Esophagus squamous epithelium (tissue), 5 donors: ENCODE results near the gene LAG3. TPM values are rescaled to one million over a fixed set of nuclear protein-coding genes. Genes with fewer than 3 reads are reported as not detected.

Experiments used
- DNase-seq: peaks from one replicate; lab custom pipeline; 2025; lab: John Stamatoyannopoulos, UW
- H3K27ac ChIP-seq, 4 donors: fragments of 200-600 bp; sonication (generic); one replicate each; pipeline ENCODE4 v1.5.1; 2016 to 2019; ENCODE audit warnings: mild to moderate bottlenecking in 1 of 4
- H3K27me3 ChIP-seq, 4 donors: fragments of 200-600 bp; sonication (generic); 1 replicate in 3 of 4; 2 replicates in 1 of 4; pipeline versions ENCODE4 v1.5.1 to v1.6.0; 2017 to 2021; ENCODE audit warnings: antibody characterized with exemption in 1 of 4
- H3K36me3 ChIP-seq, 3 donors: fragments of 200-600 bp; sonication (generic); one replicate each; pipeline ENCODE4 v1.5.1; 2016 to 2019
- H3K4me1 ChIP-seq, 3 donors: fragments of 200-600 bp; sonication (generic); one replicate each; pipeline ENCODE4 v1.5.1; 2017 to 2019
- H3K4me3 ChIP-seq, 4 donors: fragments of 200-600 bp; sonication (generic); 1 replicate in 3 of 4; 2 replicates in 1 of 4; pipeline ENCODE4 v1.5.1; 2016 to 2019; ENCODE audit warnings: mild to moderate bottlenecking in 2 of 4, moderate library complexity in 1 of 4
- H3K9me3 ChIP-seq, 3 donors: fragments of 200-600 bp; sonication (generic); one replicate each; pipeline ENCODE4 v1.5.1; 2016 to 2019
- POLR2A ChIP-seq, 4 donors: fragments of 450-650 bp; IDR thresholded peaks; one replicate each; pipeline ENCODE4 v1.6.1; 2017; ENCODE audit warnings: antibody characterized with exemption in 4 of 4, mild to moderate bottlenecking in 4 of 4, moderate library complexity in 3 of 4
- WGBS, 2 donors: methylation state at CpG; one replicate each; pipeline ENCODE4 v1.1.5; 2018; 5-methylcytosine and 5-hydroxymethylcytosine counted together
- intact Hi-C: fragments of 100-400 bp; cut with DNase I; formaldehyde crosslinking; loops from one replicate; pipeline ENCODE4 v1.15.0; 2022
- total RNA-seq, 4 donors: library from RNA; depleted of rRNA; stranded (reverse); fragments of >200 nt; gene quantifications; one replicate each; pipeline ENCODE4 v1.1.0, GENCODE V29; 2016
- TF ChIP-seq, protein P1 (sequence below), 6 experiments: fragments of 450-650 bp in 4 of 6; fragments of 200-600 bp in 2 of 6; sonication (generic) in 2 of 6; IDR thresholded peaks; one replicate each; pipeline ENCODE4 v1.5.1; 2016 to 2019; ENCODE audit warnings: antibody characterized with exemption in 6 of 6, mild to moderate bottlenecking in 4 of 6, moderate library complexity in 4 of 6
- donor health status: DM: yes; HTN: yes; CAD: no.

The LAG3 gene
- total RNA-seq, 4 donors from 2014 or later, result 0.35 to 0.76 (median 0.50) TPM; not detected in 1

DNA sequence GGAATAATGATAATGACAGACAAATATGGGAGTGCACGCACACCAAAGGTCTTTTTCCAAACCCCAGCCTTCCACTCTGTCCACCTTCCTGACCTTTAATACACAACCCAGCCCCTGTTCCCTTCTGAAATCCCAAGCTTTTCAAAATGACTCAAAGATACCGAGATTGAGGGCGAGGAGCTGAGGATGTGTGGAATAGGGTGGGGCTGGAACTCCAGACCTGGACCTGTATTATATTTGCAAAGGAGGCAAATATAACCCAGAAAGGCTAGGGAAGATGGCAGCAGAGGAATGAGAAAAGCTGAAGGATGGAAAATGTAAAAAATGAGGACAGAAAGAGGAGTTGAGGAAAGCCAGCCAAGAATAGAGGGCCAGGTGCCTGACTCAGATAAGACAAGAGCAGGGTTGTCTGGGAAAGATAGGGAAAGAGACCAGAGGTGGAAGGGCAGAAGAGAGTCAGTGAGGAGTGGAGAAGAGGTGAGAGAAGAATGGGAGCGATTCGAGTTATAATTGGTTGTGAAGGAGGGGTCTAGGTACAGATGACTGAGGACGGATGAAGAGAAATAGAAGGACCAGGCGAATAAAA lies 7.2 kb upstream of the LAG3 start:
- Histone ChIP-seq H3K36me3 (peaks cover 0 to 6% (median 4%) of the 10 kb centered on the region in 3 donors), H3K4me1 (peaks cover 38 to 66% (median 38%) of the 10 kb centered on the region in 3 donors), H3K27ac (peak overlapping the region; percentile 95 to 99 (median 98)), H3K9me3 (no peaks in the 10 kb centered on the region), H3K27me3 (no peaks in the 10 kb centered on the region), H3K4me3 (peak overlapping the region; percentile 73 to 85 (median 84))
- intact Hi-C loops, result no loop called here
- 16 to 20% methylated on average over 7 of the region's 7 CpGs for WGBS, 2 donors
- no peak for TF ChIP-seq POLR2A (IDR thresholded peaks at IDR 0.05)
- TF ChIP-seq, protein P1, sequence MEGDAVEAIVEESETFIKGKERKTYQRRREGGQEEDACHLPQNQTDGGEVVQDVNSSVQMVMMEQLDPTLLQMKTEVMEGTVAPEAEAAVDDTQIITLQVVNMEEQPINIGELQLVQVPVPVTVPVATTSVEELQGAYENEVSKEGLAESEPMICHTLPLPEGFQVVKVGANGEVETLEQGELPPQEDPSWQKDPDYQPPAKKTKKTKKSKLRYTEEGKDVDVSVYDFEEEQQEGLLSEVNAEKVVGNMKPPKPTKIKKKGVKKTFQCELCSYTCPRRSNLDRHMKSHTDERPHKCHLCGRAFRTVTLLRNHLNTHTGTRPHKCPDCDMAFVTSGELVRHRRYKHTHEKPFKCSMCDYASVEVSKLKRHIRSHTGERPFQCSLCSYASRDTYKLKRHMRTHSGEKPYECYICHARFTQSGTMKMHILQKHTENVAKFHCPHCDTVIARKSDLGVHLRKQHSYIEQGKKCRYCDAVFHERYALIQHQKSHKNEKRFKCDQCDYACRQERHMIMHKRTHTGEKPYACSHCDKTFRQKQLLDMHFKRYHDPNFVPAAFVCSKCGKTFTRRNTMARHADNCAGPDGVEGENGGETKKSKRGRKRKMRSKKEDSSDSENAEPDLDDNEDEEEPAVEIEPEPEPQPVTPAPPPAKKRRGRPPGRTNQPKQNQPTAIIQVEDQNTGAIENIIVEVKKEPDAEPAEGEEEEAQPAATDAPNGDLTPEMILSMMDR (IDR thresholded peaks at IDR 0.05), result no peak
- DNase-seq, result no peak

DNA sequence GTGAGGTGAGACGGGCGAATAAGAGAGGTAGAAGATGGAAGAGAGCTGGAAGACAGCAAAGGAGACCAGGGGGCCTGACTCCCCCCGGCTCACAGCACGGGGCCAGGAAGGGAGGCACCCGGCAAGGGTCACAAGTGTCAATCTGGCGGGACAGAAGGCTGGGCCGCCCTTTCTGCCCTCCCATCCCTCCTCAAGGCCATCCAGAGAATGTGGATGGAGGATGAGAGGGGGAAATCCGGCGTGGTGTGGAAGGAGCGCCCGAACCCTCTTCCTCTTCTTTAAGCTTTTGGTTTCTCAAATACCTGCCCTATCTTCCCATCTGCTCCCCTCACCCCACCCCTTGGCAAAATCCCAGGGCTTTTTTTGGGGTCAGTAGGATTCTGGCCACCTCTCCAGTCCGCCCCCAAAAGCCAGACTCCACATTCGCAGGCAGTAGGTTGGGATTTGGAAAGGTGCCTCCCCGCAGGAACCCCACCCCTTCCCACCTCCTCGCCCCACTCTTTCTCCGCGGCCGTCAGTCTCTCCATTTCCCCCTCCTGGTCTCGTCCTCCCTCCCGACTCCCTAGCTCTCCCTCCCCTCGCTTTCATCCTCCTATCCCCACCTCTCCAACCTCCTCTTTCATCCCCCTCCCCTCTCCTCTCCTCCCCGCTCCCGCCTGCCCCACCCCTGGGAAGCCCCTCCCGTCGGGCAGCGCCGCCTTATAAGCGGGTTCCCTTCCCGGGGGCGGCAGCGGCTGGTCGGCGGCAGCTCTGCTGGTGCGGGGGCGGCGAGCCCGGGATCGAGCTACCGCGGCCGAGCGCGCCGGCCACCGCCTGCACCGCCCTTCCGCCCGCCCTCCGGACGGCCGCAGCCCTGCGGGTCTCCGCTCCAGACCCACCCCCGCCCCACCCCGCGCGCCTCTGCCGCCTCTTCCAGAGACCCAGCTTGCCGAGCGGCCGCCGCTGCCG lies 6.4 kb upstream of the LAG3 start, which contains the start of gene PTMS:
PTMS (plus strand) TSS at position 730 of the 948 bp plus-strand sequence. CDS start 343 bp downstream, outside the sequence.
- H3K4me1 ChIP-seq, result peaks cover 41 to 74% (median 44%) of the 10 kb centered on the region in 3 donors
- H3K27ac ChIP-seq, result peak within 1 kb of the TSS; percentile 95 to 99 (median 98)
- peak in 2 of 4 donors; percentile 78 to 84 for TF ChIP-seq POLR2A (IDR thresholded peaks at IDR 0.05)
- TF ChIP-seq, protein P1 (IDR thresholded peaks at IDR 0.05), result peak in 1 of 6 experiments; percentile 4
- intact Hi-C loops, result no loop called here
- H3K4me3 ChIP-seq, result peak within 1 kb of the TSS; percentile 73 to 85 (median 84)
- no peaks in the 10 kb centered on the region for H3K27me3 ChIP-seq
- H3K36me3 ChIP-seq, result peaks cover 4 to 14% (median 4%) of the 10 kb centered on the region in 3 donors
- WGBS, 2 donors, result 4 to 6% methylated on average over 21 of the region's 63 CpGs
- H3K9me3 ChIP-seq, result no peaks in the 10 kb centered on the region
- DNase-seq, result no peak

DNA sequence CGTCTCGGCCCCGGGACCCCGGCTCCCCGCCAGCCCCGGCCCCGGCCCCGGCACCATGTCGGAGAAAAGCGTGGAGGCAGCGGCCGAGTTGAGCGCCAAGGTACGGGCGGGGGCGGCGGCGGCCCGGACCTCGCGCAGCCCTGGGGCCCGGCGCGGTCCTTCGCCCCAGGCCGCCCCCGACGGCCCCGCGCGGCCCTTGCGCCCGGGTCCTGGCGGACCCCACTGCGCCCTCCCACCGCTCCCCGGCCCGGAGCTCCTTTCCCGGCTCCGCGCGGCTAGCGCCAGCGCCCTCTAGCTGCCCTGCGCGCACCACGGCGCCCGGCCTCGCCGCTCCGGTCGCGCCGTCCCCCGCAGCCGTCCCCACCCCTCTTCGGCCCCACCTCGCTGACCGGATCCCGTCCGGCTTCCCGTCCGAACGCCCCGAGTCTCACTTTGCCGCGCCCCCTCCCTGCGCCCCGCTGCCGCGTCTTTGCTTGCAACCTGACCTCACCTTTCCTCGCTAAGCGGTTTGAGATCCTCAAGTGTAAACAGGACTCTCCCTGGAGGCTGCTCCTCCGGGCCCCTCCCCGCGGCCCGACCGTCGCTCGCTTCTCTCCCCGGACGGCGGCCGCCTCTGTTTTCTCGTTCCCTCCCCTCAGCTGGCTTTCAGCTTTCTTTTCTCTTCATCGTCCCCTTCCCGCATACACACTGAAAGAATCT lies 5.5 kb upstream of the LAG3 start:
- 0% methylated on average over 16 to 20 of the region's 88 CpGs for WGBS, 2 donors
- no peaks in the 10 kb centered on the region for H3K9me3 ChIP-seq
- peaks cover 4 to 21% (median 4%) of the 10 kb centered on the region in 3 donors for H3K36me3 ChIP-seq
- intact Hi-C loops, result no loop called here
- no peak for DNase-seq
- peak overlapping the region; percentile 95 to 99 (median 98) for H3K27ac ChIP-seq
- H3K4me3 ChIP-seq, result peak overlapping the region; percentile 73 to 85 (median 84)
- no peaks in the 10 kb centered on the region for H3K27me3 ChIP-seq
- H3K4me1 ChIP-seq, result peaks cover 49 to 83% (median 50%) of the 10 kb centered on the region in 3 donors
- TF ChIP-seq, protein P1 (IDR thresholded peaks at IDR 0.05), result peak; percentile 49 to 86 (median 78)
- peak in 1 of 4 donors; percentile 15 for TF ChIP-seq POLR2A (IDR thresholded peaks at IDR 0.05)

DNA sequence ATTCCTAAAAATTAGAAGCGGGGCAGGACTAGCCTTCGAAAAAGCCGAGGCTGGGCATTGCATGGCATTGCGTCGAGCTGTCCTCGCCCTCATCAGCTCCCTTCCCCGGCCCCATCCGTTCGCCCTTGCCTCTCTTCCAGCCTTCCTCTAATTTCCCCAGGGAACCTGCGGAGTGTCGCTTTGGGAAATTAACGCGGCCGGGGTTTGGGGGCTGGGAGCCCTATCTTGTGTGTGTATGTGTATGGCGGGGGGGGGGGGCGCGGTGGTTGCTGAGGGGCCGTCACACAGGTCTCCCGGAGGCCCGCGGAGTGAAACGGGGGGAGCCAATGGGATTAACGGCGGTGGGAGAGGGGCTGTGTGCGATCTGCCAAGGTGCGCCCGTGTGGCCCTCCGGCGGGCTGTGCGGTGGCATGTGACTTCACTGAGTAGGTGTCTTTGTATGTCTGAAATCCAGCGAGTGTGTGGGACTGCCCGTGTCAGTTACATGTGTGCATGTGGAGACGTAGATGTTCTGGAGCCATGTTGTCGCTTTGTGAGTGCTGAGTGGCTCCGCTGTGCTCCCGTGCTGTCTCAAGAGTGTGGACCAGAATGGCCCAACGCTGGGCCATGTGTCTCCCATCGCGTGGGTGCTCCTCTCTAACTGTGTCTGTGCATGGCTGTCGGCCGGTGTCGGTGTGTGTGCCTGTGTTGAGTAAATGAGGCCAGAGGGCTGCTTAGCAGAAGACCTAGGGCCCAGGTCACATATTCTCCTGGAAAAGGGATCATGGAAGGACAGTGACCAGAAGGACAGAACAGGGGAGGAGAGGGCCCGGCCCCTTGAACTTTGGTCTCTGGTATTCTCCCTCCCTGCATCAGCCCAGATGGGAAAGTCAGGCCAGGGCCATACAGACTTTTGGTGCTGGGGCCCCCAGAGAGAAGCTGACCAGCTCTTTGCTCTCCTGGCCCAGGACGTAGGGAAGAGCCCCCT lies 4.7 kb upstream of the LAG3 start:
- TF ChIP-seq POLR2A (IDR thresholded peaks at IDR 0.05), result no peak
- TF ChIP-seq, protein P1 (IDR thresholded peaks at IDR 0.05), result no peak
- H3K4me1 ChIP-seq, result peaks cover 51 to 90% (median 52%) of the 10 kb centered on the region in 3 donors
- no peak for DNase-seq
- intact Hi-C loops, result no loop called here
- H3K27me3 ChIP-seq, result no peaks in the 10 kb centered on the region
- peak overlapping the region; percentile 73 to 85 (median 84) for H3K4me3 ChIP-seq
- 5 to 11% methylated on average over 17 to 29 of the region's 44 CpGs for WGBS, 2 donors
- no peaks in the 10 kb centered on the region for H3K9me3 ChIP-seq
- H3K27ac ChIP-seq, result peak overlapping the region; percentile 95 to 99 (median 98)
- H3K36me3 ChIP-seq, result peaks cover 4 to 21% (median 4%) of the 10 kb centered on the region in 3 donors
